NCI-H446 (cell line): Measurements from ENCODE around the gene HTRA3.

Experiments used
- DNase-seq, 2 experiments: peaks; one replicate each; lab custom pipeline; 2025; lab: John Stamatoyannopoulos, UW

The HTRA3 gene

GRCh38 chr4:8355864-8356565 lies 86.5 kb downstream of the HTRA3 start:
- DNase-seq: no peak
